Neural crest cell (in vitro differentiated cells): ENCODE measurements around the gene ASF1B. TPM values are rescaled to one million over a fixed set of nuclear protein-coding genes. Genes with fewer than 3 reads are reported as not detected.

Experiments used
- DNase-seq: peaks from one replicate; pipeline ENCODE4 v3.0.0; 2021; ENCODE audit warnings: low read depth, mixed read lengths, low spot score
- H3K27ac Mint-ChIP-seq: one replicate; pipeline ENCODE4 v1.8.0; 2021; ENCODE audit warnings: mild to moderate bottlenecking, mixed read lengths; ENCODE audit not compliant: unreplicated experiment
- H3K27me3 Mint-ChIP-seq: 2 replicates; pipeline ENCODE4 v1.8.0; 2021; ENCODE audit warnings: low read depth, mild to moderate bottlenecking, mixed read lengths
- H3K36me3 Mint-ChIP-seq: 2 replicates; pipeline ENCODE4 v1.8.0; 2021; ENCODE audit warnings: low read depth, mild to moderate bottlenecking, mixed read lengths
- H3K4me1 Mint-ChIP-seq: 2 replicates; pipeline ENCODE4 v1.8.0; 2021; ENCODE audit warnings: mixed read lengths
- H3K4me3 Mint-ChIP-seq: one replicate; pipeline ENCODE4 v1.8.0; 2021; ENCODE audit warnings: mild to moderate bottlenecking, mixed read lengths
- H3K9me3 Mint-ChIP-seq: 2 replicates; pipeline ENCODE4 v1.8.0; 2021; ENCODE audit warnings: mixed read lengths
- total RNA-seq: library from RNA; stranded (reverse); gene quantifications from 2 replicates; pipeline ENCODE4 v1.2.1, GENCODE V29; 2021
- TF ChIP-seq, protein P1 (sequence below): fragments of 200-600 bp; sonication (generic); conservative IDR thresholded peaks from 2 replicates; pipeline ENCODE4 v1.5.0; 2021; ENCODE audit warnings: antibody characterized with exemption, mild to moderate bottlenecking

The ASF1B gene
- total RNA-seq, 1 donor from 2014 or later = 55.6 TPM

DNA sequence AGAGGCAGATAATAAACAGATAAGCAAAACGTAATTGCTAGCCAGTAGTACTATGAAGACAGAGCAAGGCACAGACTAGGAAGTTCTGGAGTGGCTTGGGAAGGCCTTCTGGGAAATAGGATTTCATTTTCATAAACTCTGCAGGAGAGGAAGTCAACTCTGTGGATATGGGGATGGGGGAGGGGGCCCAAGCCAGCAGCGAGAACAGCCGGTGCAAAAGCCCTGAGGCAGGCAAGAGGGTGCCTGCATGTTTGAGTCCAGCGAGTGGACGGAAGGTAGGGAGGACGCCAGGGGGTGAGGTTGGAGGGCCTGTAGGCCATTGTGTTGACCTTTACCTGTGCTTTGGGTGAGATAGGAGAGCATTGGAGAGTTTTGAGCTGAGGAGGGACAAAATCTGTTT lies 9.0 kb upstream of the ASF1B start:
- DNase-seq = no peak
- Mint-ChIP-seq H3K9me3 (no peaks in the 10 kb centered on the region), H3K36me3 (no peaks in the 10 kb centered on the region), H3K4me1 (peaks cover 25% of the 10 kb centered on the region), H3K27me3 (no peaks in the 10 kb centered on the region), H3K27ac (no peak overlapping the region), H3K4me3 (no peak overlapping the region)
- TF ChIP-seq, protein P1, sequence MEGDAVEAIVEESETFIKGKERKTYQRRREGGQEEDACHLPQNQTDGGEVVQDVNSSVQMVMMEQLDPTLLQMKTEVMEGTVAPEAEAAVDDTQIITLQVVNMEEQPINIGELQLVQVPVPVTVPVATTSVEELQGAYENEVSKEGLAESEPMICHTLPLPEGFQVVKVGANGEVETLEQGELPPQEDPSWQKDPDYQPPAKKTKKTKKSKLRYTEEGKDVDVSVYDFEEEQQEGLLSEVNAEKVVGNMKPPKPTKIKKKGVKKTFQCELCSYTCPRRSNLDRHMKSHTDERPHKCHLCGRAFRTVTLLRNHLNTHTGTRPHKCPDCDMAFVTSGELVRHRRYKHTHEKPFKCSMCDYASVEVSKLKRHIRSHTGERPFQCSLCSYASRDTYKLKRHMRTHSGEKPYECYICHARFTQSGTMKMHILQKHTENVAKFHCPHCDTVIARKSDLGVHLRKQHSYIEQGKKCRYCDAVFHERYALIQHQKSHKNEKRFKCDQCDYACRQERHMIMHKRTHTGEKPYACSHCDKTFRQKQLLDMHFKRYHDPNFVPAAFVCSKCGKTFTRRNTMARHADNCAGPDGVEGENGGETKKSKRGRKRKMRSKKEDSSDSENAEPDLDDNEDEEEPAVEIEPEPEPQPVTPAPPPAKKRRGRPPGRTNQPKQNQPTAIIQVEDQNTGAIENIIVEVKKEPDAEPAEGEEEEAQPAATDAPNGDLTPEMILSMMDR = no peak

DNA sequence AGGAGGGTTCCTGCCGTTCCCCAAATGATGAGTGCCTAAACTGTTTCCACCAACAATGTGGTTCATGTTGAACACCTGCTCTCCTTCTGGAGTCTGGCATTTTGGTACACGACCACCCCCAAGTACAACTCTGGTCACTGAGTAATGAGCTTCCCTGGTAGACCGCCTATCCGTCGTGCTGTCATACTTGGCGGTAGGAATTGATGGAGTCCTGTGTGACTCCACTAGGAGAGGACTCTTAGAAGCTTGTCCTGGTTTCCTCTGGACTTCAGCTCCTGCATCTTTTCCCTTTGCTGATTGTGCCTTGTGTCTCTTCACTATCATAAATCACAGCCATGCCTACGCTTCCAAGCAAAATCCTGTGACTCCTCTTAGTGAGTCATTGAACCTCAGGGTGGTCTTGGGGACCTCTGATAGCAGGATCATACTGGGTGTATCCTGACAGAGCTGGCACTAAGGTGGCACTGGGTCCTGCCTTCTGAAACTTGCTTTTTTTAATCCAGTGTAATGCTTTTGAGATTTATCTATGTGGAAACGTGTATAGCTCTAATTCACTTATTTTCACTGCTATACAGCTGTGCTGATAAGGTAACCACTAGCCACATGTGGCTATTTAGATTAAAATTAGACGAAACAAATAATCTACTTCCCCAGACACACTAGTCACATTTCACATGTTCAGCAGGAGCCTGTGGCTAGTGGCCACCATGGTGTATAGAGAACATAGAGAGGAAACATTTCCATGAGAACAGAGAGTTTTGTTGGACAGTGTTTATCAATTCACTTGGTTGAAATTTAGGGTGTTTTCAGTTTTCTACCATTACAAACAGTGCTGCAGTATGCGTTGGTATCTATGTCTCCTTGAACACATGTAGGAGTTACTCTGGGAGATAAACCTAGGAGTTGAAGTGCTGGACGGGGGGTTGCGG lies 6.1 kb upstream of the ASF1B start:
- TF ChIP-seq, protein P1 = no peak
- Mint-ChIP-seq H3K27me3 (no peaks in the 10 kb centered on the region), H3K4me1 (peaks cover 31% of the 10 kb centered on the region), H3K9me3 (no peaks in the 10 kb centered on the region), H3K36me3 (no peaks in the 10 kb centered on the region), H3K27ac (peak overlapping the region; percentile 46), H3K4me3 (no peak overlapping the region)
- DNase-seq = no peak

DNA sequence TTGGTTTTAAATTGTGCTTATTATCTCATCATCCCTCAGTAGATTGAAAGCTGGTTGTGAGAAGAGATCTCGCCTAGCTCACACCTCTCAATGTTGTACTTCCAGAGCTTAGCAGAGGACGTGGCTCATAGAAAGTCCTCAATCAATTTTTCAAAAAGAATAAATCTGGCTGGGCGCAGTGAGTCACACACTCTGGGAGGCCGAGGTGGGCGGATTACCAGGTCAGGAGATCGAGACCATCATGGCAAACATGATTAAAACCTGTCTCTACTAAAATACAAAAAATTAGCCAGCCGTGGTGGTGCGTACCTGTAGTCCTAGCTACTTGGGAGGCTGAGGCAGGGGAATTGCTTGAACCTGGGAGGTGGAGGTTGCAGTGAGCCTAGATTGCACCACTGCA lies 4.7 kb upstream of the ASF1B start:
- Mint-ChIP-seq H3K9me3 (no peaks in the 10 kb centered on the region), H3K4me1 (peaks cover 36% of the 10 kb centered on the region), H3K27me3 (no peaks in the 10 kb centered on the region), H3K4me3 (peak overlapping the region; percentile 14), H3K27ac (peak overlapping the region; percentile 37), H3K36me3 (no peaks in the 10 kb centered on the region)
- no peak for DNase-seq
- TF ChIP-seq, protein P1 = no peak

DNA sequence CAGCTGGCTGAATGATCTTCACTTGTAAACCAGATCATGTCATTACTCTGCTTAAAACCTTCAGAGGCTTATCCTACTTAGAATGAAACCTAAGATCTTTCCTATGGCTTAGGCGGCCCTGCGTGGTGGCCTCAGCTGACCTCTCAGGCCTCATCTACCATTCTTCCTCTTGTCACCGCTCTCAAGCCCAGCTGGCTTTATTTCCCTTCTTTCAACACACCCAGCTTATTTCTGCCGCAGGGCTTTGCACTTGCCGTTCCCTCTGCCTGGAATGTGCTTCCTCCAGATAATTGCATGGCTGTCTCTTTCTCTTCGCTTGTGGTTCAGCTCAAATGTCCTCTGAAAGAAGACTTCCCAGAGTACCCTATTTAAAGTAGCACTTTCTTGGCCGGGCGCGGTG lies 3.6 kb upstream of the ASF1B start:
- TF ChIP-seq, protein P1 = no peak
- Mint-ChIP-seq H3K9me3 (no peaks in the 10 kb centered on the region), H3K27ac (peak overlapping the region; percentile 8), H3K27me3 (no peaks in the 10 kb centered on the region), H3K4me3 (peak overlapping the region; percentile 84), H3K4me1 (peaks cover 34% of the 10 kb centered on the region), H3K36me3 (no peaks in the 10 kb centered on the region)
- DNase-seq = peak; percentile 26

DNA sequence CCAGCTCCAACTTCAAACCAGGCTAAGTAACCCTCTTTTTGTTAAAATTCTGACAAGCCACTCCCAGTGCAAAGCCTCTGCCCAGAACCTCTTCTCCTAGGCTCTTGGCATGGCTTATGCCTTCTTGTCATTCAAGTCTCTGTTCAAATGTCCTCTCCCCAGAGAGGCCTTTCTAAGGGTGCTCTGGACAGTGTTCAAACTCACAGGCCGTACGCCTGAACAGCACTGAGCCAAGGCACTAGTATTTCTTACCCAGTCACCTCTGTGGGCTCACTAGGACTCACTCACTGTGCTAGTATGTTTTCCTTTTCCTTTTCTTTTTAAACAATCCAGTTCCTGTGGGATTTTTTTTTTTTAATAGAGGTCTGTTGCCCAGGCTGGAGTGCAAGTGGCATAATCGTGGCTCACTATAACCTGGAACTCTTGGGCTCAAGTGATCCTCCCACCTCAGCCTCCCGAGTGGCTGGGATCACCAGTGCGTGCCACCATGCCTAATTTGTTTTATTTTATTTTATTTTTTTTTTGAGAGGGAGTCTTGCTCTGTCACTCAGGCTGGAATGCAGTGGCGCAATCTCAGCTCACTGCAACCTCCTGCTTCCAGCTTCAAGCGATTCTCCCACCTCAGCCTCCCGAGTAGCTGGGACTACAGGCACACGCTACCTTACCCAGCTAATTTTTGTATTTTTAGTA lies 2.3 kb upstream of the ASF1B start:
- peaks cover 43% of the 10 kb centered on the region for H3K4me1 Mint-ChIP-seq
- H3K27ac Mint-ChIP-seq = no peak overlapping the region
- DNase-seq = no peak
- H3K27me3 Mint-ChIP-seq = no peaks in the 10 kb centered on the region
- peak overlapping the region; percentile 93 for H3K4me3 Mint-ChIP-seq
- TF ChIP-seq, protein P1 = no peak
- H3K9me3 Mint-ChIP-seq = no peaks in the 10 kb centered on the region
- peaks cover 3% of the 10 kb centered on the region for H3K36me3 Mint-ChIP-seq
